ENCODE data around the gene ZBTB21. TPM values are rescaled to one million over a fixed set of nuclear protein-coding genes. Genes with fewer than 3 reads are reported as not detected.

Gene ZBTB21
- total and polyA plus RNA-seq, 9 of the 15 experiments (the other 6 are each of a cell fraction or from before 2014, with no cell fraction given), result 2.2 to 15.2 (median 8.7) TPM

DNA sequence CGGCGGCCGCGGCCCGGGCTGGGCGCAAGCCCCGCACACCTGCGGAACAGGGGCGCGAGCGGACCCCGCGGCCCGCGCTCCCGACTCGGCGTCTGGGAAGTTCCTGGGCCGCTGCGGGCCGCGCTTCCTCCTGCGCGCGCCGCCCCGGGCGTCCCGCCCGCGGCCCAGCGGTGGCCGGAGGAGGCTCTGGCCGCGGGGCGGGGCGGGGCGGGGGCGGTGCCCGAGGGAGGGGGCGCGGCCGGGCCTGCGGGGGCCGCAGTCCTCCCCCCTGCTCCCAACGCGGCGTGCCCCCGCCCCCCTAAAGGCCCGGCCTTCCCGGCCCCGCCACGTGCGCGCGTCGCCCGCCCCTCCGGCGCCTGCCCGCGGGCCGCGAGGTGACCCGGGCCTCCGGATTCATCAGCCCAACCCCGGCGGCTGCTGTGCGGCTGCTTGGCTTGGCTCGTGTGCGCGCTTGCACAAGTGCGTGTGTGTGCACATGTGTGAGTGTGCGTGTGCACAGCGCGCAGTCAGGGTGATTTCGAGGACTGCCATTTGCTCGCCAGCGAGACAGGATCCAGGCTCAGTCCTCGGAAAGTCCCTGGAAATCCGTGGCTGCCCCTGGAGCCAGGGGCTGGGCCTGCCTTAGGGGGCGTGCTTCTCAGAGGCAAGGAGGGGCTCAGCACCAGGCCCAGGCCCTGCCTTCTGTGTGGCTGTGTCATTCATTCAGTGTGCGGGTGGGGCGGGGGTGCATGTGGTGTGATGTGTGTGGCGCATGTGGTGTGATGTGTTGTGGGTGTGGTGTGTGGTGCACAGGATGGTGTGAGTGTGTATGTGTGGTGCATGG, 56.1 kb downstream of the ZBTB21 start, which contains the start of gene C2CD2 (continued):
- TF ChIP-seq JUND (IDR thresholded peaks at IDR 0.05; ENCODE audit: borderline replicate concordance, low read depth, low read length) (no peak), JUND (tag; IDR thresholded peaks at IDR 0.05; ENCODE audit: borderline replicate concordance, low read depth, low read length) (no peak; the same call in 2 of the 3 replicates), COPS2 (conservative IDR thresholded peaks at IDR 0.05) (no peak), LEF1 (IDR thresholded peaks at IDR 0.05) (no peak), POLR2AphosphoS2 (IDR thresholded peaks at IDR 0.05; ENCODE audit: low read length) (no peak), ZNF121 (CRISPR knock-in tag; conservative IDR thresholded peaks at IDR 0.05) (no peak), RAD21 (CRISPR knock-in tag; conservative IDR thresholded peaks at IDR 0.05 in 1 of 2, IDR thresholded peaks at IDR 0.05 in 1 of 2) (no peak), ZNF384 (IDR thresholded peaks at IDR 0.05; ENCODE audit: low read depth, low read length) (no peak), ETV1 (tag; conservative IDR thresholded peaks at IDR 0.05; ENCODE audit: low read depth) (no peak), ZNF778 (CRISPR knock-in tag; IDR thresholded peaks at IDR 0.05) (no peak), ZZZ3 (IDR thresholded peaks at IDR 0.05) (no peak), ATF1 (CRISPR knock-in tag; IDR thresholded peaks at IDR 0.05) (no peak), ATF1 (tag; IDR thresholded peaks at IDR 0.05) (peak; percentile 38; the same call in 1 of the 2 replicates)
- TF ChIP-seq, protein P1, sequence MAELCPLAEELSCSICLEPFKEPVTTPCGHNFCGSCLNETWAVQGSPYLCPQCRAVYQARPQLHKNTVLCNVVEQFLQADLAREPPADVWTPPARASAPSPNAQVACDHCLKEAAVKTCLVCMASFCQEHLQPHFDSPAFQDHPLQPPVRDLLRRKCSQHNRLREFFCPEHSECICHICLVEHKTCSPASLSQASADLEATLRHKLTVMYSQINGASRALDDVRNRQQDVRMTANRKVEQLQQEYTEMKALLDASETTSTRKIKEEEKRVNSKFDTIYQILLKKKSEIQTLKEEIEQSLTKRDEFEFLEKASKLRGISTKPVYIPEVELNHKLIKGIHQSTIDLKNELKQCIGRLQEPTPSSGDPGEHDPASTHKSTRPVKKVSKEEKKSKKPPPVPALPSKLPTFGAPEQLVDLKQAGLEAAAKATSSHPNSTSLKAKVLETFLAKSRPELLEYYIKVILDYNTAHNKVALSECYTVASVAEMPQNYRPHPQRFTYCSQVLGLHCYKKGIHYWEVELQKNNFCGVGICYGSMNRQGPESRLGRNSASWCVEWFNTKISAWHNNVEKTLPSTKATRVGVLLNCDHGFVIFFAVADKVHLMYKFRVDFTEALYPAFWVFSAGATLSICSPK (IDR thresholded peaks at IDR 0.05; ENCODE audit: borderline replicate concordance), result no peak
- TF ChIP-seq, protein P2, sequence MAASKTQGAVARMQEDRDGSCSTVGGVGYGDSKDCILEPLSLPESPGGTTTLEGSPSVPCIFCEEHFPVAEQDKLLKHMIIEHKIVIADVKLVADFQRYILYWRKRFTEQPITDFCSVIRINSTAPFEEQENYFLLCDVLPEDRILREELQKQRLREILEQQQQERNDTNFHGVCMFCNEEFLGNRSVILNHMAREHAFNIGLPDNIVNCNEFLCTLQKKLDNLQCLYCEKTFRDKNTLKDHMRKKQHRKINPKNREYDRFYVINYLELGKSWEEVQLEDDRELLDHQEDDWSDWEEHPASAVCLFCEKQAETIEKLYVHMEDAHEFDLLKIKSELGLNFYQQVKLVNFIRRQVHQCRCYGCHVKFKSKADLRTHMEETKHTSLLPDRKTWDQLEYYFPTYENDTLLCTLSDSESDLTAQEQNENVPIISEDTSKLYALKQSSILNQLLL (CRISPR knock-in tag; IDR thresholded peaks at IDR 0.05; ENCODE audit: borderline replicate concordance), result no peak
- TF ChIP-seq, protein P3, sequence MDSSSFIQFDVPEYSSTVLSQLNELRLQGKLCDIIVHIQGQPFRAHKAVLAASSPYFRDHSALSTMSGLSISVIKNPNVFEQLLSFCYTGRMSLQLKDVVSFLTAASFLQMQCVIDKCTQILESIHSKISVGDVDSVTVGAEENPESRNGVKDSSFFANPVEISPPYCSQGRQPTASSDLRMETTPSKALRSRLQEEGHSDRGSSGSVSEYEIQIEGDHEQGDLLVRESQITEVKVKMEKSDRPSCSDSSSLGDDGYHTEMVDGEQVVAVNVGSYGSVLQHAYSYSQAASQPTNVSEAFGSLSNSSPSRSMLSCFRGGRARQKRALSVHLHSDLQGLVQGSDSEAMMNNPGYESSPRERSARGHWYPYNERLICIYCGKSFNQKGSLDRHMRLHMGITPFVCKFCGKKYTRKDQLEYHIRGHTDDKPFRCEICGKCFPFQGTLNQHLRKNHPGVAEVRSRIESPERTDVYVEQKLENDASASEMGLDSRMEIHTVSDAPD (CRISPR knock-in tag; IDR thresholded peaks at IDR 0.05), result no peak
- TF ChIP-seq, protein P4, sequence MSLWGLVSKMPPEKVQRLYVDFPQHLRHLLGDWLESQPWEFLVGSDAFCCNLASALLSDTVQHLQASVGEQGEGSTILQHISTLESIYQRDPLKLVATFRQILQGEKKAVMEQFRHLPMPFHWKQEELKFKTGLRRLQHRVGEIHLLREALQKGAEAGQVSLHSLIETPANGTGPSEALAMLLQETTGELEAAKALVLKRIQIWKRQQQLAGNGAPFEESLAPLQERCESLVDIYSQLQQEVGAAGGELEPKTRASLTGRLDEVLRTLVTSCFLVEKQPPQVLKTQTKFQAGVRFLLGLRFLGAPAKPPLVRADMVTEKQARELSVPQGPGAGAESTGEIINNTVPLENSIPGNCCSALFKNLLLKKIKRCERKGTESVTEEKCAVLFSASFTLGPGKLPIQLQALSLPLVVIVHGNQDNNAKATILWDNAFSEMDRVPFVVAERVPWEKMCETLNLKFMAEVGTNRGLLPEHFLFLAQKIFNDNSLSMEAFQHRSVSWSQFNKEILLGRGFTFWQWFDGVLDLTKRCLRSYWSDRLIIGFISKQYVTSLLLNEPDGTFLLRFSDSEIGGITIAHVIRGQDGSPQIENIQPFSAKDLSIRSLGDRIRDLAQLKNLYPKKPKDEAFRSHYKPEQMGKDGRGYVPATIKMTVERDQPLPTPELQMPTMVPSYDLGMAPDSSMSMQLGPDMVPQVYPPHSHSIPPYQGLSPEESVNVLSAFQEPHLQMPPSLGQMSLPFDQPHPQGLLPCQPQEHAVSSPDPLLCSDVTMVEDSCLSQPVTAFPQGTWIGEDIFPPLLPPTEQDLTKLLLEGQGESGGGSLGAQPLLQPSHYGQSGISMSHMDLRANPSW (CRISPR knock-in tag; IDR thresholded peaks at IDR 0.05), result no peak

Measured in K562 (cell line).